ENCODE measurements around the gene VEGFD.
"Not testable (repeated sequence)": the region's sequence is repeated elsewhere in the genome, so short reads cannot be mapped to it uniquely, and the experiment has no call there.

The VEGFD gene

GRCh38 chrX:15356444-15356843 is 27.8 kb downstream of the VEGFD start:
- DNase-seq: no peak

- DNase-seq: no peak
Observed at GRCh38 chrX:15350329-15350996, 33.8 kb downstream of the VEGFD start.

GRCh38 chrX:15349046-15349445 is 35.2 kb downstream of the VEGFD start:
- peak; percentile 64 for DNase-seq

DNA sequence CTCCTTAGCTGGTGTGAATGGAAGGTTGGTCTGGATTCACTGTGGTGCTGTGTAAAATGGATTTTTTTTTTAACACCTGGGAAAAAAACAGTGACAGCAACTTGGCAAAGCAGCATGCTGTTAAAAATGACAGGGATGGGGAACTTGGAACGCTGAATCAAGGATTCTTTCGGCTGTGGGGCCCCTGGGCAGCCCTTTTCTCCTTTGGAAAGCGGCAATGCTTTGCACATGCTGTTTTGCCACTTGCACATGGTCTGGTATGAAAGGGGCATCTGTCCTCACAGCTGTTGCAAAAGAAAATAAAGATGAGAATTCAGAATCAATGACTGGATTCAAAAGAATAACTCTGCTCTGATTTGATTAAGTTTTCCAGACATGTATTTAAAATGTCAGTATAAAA is 38.2 kb downstream of the VEGFD start:
- no peak for DNase-seq

DNA sequence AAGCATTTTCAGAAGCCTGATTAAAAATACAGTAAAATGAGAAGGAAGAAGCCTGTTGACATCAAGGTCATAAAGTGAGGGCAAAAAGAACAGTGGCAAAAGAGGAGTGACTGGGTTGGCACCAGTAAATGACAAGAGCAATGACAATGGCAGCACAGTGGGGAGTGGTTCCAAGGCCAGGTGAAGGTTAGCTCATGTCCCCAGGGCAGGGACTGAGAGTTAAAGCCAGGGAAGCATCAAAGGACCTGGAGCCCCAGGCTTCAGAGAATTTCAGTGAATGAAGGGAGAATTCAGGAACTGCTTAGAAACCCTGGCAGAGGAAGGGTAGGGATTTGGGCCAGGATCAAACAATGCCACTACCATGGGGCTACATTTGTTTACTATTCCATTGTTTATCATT is 40.1 kb downstream of the VEGFD start:
- DNase-seq: no peak

DNA sequence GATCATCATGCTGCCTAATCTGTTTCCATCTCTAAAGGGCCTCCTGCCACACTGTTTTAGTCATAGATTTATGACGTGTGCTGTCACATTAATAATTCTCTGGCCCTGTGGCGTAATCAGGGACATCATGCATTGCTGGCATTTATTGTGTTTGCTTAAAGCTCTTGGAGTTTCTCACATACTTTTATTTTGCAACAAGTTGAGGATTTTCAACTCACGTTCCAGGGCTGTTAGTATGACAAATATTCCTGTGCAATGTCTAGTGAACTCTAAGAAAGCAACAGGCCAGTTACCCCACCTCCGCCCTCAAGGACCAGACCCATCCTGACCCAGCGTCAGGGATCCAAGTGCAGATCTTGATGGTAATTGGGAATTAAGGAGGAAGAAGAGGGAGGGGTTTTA is 41.1 kb downstream of the VEGFD start:
- DNase-seq: no peak

- no peak for DNase-seq
Observed at GRCh38 chrX:15340867-15341266, 43.3 kb downstream of the VEGFD start.

DNA sequence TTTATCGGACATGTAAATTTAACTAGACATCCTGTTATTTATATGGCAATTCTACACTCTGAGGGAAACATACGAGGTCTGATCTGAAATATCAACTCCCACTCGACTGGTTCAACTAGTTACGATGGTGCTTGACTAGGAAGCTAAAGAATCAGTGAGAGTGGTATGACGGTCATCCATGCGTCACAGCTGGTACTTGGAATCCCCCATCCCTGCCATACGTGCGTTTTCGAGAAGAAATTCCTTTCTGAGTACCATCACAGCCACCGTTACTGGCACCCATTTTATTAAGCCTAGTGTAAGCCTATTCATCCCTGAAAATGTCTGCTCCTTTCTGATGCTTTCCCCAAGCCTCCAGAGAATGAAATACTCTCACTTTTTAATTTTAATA is 48.2 kb downstream of the VEGFD start:
- peak; percentile 28 for DNase-seq

DNA sequence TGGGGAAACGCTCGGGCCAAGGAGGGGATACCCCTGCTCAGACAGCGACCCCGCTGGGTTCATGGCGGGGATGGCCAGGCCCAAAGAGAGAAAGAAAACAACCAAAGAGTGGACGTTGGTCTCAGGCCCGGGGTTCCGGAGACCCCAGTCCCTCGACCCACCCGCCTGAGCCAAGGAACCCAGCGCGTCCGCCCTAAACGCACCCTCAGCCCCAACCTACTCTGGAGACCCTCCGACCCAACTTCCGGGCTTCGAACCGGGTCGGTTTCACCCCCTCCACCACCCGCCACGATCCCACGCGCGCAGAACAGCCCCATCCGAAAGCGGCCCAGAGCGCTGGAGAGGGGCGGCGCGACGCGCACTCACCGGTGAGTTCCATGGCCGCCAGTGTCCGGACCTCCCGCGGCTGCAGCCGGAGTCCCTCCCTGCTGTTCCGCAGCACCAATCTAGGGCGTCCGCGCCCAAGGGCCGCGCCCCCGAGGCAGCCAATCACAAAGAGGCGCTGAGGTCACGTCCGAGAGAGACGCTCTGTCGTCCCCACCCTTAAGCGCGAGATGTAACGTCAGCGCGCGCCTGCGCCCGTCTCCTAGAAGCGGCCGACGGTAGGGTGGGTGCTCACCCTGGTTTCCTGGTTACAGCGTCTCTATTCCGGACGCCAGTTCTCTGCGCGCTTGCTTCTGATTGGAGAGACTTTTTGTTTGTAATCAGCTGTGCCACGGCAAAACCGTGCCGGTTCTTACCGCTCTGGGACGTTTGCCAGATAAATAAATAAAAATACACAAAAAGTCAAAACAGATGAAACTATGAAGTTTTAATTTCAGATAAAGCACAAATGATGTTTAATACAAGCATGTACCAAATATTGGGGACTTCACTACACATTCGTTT is 48.8 kb downstream of the VEGFD start, which contains the start of gene PIGA:
TSS of gene PIGA (minus strand) at position 389 of the 888 bp plus-strand sequence. CDS start 3,593 bp downstream, outside the sequence.
- peak; percentile 93 for DNase-seq

DNA sequence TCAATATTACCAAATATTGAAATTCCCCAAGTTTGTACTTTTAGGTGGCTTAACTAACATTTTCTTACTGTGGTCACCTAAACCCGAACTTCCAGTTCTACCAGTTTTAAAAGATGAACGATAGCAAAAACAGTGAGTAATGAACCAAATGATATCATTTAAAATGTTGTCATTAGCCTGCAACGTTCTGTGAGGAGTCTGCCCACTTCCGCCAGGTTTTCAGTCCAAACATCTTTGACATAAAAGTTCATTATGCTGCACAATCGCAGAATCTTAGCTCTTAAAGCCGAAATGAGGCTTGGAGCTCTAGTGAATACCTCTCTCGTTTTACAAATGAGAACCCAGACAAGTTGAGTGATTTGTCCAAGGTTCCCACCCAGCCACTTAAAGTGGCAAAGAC is 49.7 kb downstream of the VEGFD start:
- DNase-seq: no peak

DNA sequence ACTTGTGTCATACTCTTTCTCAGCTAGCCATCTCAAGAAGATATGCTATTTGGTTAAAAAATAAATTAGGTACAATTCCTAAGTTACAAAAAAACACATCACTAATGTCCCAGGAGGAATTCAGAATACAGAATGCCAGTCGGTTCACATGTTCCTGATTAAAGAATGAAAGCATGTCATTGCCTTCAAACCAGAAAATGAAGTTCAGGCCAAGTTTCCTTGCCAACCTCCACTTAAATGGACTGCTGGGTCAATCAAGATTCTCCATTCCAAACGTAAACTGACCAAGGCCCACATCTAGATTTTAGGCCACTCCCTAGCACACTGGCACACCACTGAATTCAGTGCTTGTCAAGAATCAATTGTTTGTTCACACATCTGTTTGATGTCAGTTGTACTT is 55.4 kb downstream of the VEGFD start:
- DNase-seq: no peak

DNA sequence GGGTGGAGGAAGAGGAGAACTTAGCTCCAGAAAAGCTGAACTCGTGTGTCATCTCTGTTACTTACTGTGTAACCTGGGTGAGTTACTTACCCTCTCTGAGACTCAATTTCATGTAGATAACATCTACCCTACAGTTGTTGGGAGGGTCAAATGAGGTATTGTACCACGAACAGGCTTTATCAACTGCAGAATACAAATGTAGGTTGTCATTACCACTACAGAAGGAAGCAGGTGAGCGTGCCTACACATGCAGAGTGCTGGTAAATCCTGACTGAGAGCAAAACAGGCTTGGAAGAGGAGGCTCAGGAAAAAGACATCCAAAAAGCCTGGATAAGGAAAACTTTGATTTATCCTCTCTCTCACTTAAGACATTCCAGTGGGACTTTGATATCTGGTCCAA is 56.1 kb downstream of the VEGFD start:
- DNase-seq: no peak

GRCh38 chrX:15322472-15322871 is 61.7 kb downstream of the VEGFD start:
- DNase-seq: no peak

DNA sequence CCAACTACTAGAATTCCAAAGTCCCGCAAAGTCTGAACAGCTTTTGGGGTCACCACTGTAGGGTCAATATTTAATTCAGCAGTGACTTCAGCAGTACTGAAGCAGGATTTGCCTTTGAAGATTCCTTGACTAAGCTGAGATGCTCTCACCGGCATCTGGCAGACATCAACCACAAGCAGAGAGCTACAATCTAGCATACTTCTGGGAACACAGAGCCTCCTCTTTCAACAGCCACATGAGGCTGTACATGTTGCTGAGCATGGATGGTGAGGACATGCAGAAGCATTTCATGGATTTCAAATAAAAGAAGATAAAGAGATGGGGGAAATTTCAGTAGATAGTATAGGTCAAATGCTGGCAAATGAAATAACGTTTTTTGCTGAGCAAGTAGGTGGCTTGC is 62.1 kb downstream of the VEGFD start:
- DNase-seq: no peak

GRCh38 chrX:15321447-15321846 is 62.8 kb downstream of the VEGFD start:
- DNase-seq: no peak

- DNase-seq: no peak
Observed at GRCh38 chrX:15320297-15320696, 63.9 kb downstream of the VEGFD start.

- no peak for DNase-seq
Observed at GRCh38 chrX:15319075-15319474, 65.1 kb downstream of the VEGFD start.

- DNase-seq: no peak
Observed at GRCh38 chrX:15315509-15315908, 68.7 kb downstream of the VEGFD start, which contains the start of gene ASB11. Gene ASB11 (minus strand): TSS chrX:15315640. CDS start chrX:15315605, 35 bp downstream.

GRCh38 chrX:15314472-15314871 is 69.7 kb downstream of the VEGFD start:
- DNase-seq: no peak

DNA sequence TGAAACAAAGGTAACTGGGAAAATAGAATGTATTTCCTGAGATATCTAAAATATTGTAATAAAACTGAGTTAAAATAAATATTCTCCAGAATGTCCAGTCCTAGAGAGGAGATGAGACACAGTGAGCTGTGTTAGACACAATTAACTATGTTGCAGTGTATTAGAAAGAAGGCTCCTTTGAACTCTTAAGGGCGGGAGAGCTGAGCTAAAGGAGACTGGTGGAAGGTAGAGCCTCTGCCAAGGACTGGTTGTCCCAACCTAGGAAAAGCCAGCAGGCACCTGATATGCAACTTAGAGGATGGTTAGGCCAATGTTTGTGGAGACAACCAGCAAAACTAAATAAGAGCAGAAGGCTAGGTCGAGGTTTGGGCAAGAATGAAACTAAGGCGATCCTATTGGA is 73.1 kb downstream of the VEGFD start:
- no peak for DNase-seq

DNA sequence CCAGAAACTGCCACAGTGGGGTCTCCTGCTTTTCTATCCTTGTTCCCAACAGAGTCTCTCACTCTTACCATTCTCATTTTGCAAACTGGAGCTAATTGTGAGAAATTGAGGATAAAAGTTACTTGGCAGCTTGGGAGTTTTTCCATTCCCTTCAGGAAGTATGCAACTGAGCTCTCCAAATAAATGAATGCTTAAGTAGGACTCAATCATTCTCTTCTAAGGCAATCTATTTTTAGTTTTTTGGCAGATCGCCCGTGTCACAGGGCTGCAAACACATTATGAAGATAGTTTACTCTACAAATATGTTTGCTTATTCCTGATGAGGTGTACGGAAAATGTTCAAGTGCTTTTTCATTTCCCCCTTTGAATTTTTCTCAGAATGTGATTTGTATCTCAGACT is 74.1 kb downstream of the VEGFD start:
- peak; percentile 36 for DNase-seq

DNA sequence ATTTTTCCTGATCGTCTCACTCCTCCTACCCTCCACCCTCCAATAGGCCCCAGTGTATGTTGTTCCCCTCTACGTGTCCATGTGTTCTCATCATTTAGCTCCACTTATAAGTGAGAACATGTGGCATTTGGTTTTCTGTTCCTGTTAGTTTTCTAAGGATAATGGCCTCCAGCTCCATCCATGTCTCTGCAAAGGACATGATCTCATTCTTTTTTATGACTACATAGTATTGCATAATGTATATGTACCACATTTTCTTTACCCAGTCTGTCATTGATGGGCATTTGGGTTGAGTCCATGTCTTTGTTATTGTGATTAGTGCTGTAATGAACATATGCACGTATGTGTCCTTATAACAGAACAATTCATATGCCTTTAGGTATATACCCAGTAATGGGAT is 78.3 kb downstream of the VEGFD start:
- DNase-seq: not testable (repeated sequence)

DNA sequence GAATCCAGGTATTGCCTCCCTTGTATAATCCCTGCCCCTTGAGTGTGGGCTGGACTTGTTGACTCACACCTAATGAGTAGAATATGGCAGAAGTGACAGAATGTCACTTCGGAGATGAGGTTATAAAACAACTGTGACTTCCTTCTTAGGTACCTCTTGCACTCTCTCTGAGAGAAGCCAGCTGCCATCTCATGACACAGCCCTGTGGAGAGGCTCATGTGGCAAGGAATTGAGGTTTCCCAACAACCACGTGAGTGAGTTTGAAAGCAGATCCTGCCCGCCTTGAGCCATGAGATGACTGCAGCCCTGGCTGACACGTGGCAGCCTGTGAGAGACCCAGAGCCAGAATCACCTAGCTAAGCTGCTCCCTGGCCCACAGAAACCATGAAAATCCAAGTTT is 82.3 kb downstream of the VEGFD start:
- no peak for DNase-seq
